PFSK-1 (cell line): ENCODE results near the gene LBHD2.

Experiments used
- FOXP2 ChIP-seq: optimal IDR thresholded peaks from 2 replicates; pipeline ENCODE3; 2011; ENCODE audit warnings: borderline replicate concordance, control low read depth, inconsistent platforms; ENCODE audit not compliant: insufficient read depth; ENCODE audit errors: extremely low read length, extremely low read depth
- POLR2AphosphoS5 ChIP-seq: IDR thresholded peaks from 2 replicates; pipeline ENCODE4 v1.6.1; 2012; ENCODE audit warnings: low read depth, mild to moderate bottlenecking, control low read depth, low read length, moderate library complexity
- REST ChIP-seq, 2 experiments: IDR thresholded peaks; 2 replicates each; pipeline versions ENCODE4 v1.6.1 to v1.8.0; 2011 to 2012; ENCODE audit warnings: low read depth in 2 of 2, low read length in 2 of 2, control low read depth in 1 of 2, inconsistent platforms in 1 of 2, mild to moderate bottlenecking in 1 of 2, moderate library complexity in 1 of 2; ENCODE audit not compliant: insufficient read depth in 1 of 2
- SIN3A ChIP-seq: IDR thresholded peaks from 2 replicates; pipeline ENCODE4 v1.6.1; 2012; ENCODE audit warnings: mild to moderate bottlenecking, low read length, moderate library complexity, borderline replicate concordance; ENCODE audit not compliant: insufficient read depth
- TAF1 ChIP-seq: IDR thresholded peaks from 2 replicates; pipeline ENCODE4 v1.6.1; 2012; ENCODE audit warnings: low read length, control low read depth, borderline replicate concordance; ENCODE audit not compliant: insufficient read depth

LBHD2 gene

DNA sequence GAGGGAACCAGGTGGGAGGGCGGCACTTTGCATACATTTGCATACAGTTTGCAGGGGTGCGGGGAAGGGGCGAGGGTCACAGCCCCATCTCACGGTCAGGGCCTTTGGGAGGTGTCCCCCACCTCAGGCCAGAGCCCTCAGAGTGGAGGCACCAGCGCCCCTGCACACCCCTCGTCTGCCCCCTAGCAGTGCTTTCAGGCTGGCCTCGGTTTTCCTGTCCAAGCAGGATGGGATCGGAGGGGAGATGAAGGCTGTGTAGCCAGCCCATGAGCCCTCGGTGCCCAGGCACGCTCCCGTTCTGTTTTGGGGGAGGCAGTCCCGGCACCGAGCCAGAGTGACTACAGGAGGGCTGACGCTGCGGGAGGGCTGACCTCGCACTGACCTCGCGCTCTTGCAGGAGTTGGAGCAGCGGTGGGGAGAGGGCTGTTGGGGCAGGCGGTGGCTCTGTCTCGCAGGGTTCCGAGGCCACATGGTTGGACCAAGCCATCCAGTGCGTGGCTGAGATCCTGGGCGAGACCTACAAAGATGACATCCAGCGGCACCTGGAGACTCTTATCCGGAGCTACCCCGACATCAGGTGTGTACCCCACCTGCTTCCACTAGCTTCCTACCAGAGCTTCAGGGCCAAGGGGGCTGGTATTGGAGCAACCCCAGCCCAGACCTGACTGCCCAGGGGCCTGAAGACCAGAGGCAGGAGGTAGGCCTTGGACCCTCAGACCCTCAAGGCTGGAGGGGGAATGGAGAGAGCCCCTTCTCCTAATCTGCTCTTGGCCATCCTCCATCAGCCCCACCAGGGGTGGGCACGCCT, 24.1 kb downstream of the LBHD2 start:
- TF ChIP-seq SIN3A (no peak), POLR2AphosphoS5 (no peak)

GRCh38 chr14:103108749-103109207, 24.8 kb downstream of the LBHD2 start:
- TF ChIP-seq FOXP2 (no peak), TAF1 (no peak), SIN3A (no peak), REST (IDR thresholded peaks at IDR 0.05; ENCODE audit: insufficient read depth in 1 of 2, low read depth in 2 of 2, low read length in 2 of 2) (no peak), POLR2AphosphoS5 (no peak)

DNA sequence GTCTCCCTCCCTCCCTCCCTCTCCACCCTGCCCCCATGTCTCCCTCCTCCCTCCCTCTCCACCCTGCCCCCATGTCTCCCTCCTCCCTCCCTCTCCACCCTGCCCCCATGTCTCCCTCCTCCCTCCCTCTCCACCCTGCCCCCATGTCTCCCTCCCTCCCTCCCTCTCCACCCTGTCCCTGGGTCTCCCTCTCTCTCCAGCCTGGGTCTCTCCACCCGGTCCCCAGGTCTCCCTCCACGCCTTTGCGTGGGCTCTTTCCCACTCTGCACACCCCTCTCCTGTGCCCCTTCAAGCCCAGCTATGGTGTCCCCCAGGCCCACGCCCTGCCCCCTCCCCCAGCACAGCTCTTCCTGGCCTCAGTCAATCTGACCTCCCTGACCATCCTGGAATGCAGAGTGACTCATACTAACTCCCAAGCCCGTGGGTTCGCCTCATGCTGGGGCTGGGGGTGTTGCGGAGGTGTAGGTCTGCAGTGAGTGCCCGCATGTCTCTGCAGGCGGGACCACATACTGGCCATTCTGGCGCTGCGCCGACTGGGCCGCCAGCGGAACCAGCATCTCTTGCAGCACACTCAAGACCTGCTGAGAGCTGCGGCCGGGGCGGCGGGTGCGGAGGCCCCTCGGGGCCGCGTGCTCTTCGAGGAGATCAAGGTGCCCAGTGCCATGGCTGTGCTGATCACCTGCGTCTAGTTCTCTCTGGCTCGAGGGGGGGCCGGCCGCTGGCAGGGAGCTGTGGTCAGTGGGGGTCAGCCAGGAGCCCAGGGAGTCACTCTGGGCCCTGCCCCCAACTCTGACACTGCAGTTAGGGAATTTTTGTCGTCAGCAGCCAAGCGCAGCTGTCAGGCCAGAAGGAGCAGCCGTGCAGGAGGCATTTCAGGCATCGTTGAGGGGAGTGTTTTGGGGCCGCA, 25.8 kb downstream of the LBHD2 start:
- TF ChIP-seq SIN3A (no peak), REST (IDR thresholded peaks at IDR 0.05; ENCODE audit: insufficient read depth in 1 of 2, low read depth in 2 of 2, low read length in 2 of 2) (no peak), FOXP2 (no peak), POLR2AphosphoS5 (no peak), TAF1 (no peak)

- TF ChIP-seq REST (IDR thresholded peaks at IDR 0.05; ENCODE audit: insufficient read depth in 1 of 2, low read depth in 2 of 2, low read length in 2 of 2) (no peak), POLR2AphosphoS5 (no peak), FOXP2 (no peak), TAF1 (no peak), SIN3A (no peak)
Observed at GRCh38 chr14:103110681-103111231, 26.7 kb downstream of the LBHD2 start.

GRCh38 chr14:103111232-103111868, 27.3 kb downstream of the LBHD2 start:
- TF ChIP-seq POLR2AphosphoS5: no peak
